ENCODE measurements around the gene GTF3C2. TPM values are rescaled to one million over a fixed set of nuclear protein-coding genes. Genes with fewer than 3 reads are reported as not detected.

The GTF3C2 gene
- total and polyA plus RNA-seq, 9 of the 15 experiments (the other 6 are each of a cell fraction or from before 2014, with no cell fraction given): 35.5 to 96.8 (median 53.0) TPM

- TF ChIP-seq ZNF592 (IDR thresholded peaks at IDR 0.05): peak; percentile 72; the same call in 1 of the 2 replicates
- peak; percentile 16; the same call in 1 of the 2 replicates for TF ChIP-seq GABPA (tag; conservative IDR thresholded peaks at IDR 0.05; ENCODE audit: low read depth)
- TF ChIP-seq LARP7 (IDR thresholded peaks at IDR 0.05): no peak
- peak; percentile 83; the same call in 1 of the 2 replicates for TF ChIP-seq SMARCE1 (IDR thresholded peaks at IDR 0.05)
- peak; percentile 66; the same call in 1 of the 2 replicates for TF ChIP-seq HDAC2 (IDR thresholded peaks at IDR 0.05)
- peak; percentile 40; the same call in 1 of the 2 replicates for TF ChIP-seq THRA (IDR thresholded peaks at IDR 0.05)
- TF ChIP-seq MTA1 (IDR thresholded peaks at IDR 0.05; ENCODE audit: borderline replicate concordance): 0 out of 2 replicates have a peak, but pooled peaks have one; percentile 13
- peak in 1 of 2 experiments; percentile 49; a peak in 1 of 4 replicates for TF ChIP-seq ZNF639 (CRISPR knock-in tag; conservative IDR thresholded peaks at IDR 0.05 in 1 of 2, IDR thresholded peaks at IDR 0.05 in 1 of 2)
- no peak for TF ChIP-seq ZBTB33 (CRISPR knock-in tag; IDR thresholded peaks at IDR 0.05)
- TF ChIP-seq SMARCA4 (IDR thresholded peaks at IDR 0.05): peak; percentile 84
- peak in 1 of 2 experiments; percentile 40; a peak in 1 of 4 replicates for TF ChIP-seq TRIM24 (IDR thresholded peaks at IDR 0.05)
- no peak for TF ChIP-seq ZC3H8 (IDR thresholded peaks at IDR 0.05)
- 0 out of 2 replicates have a peak, but pooled peaks have one; percentile 29 for TF ChIP-seq BACH1 (tag; IDR thresholded peaks at IDR 0.05)
- TF ChIP-seq MBD2 (IDR thresholded peaks at IDR 0.05; ENCODE audit: borderline replicate concordance, low read depth): 0 out of 2 replicates have a peak, but pooled peaks have one; percentile 8
- TF ChIP-seq FOSL1 (tag; conservative IDR thresholded peaks at IDR 0.05): peak; percentile 52
- no peak for TF ChIP-seq CBX5 (IDR thresholded peaks at IDR 0.05; ENCODE audit: borderline replicate concordance, low read depth)
- peak; percentile 80 for TF ChIP-seq ESRRA (IDR thresholded peaks at IDR 0.05; ENCODE audit: borderline replicate concordance, low read depth)
- TF ChIP-seq L3MBTL2 (IDR thresholded peaks at IDR 0.05): peak; percentile 78
Observed at GRCh38 chr2:27353762-27354596, 2.6 kb downstream of the GTF3C2 start (continued).
